ENCODE measurements around the gene PRRC2A. TPM values are rescaled to one million over a fixed set of nuclear protein-coding genes. Genes with fewer than 3 reads are reported as not detected.
A peak's percentile ranks its signal among the peaks of the same experiment; 100 is the strongest.

Gene PRRC2A
- polyA plus RNA-seq (ENCODE audit: insufficient read length in 3 of 3): 100 to 1,000 TPM; 209 to 221 (median 210) TPM
- long read RNA-seq, donor 1, partial matches to known transcripts: 18 of 23 reads
- long read RNA-seq, donor 1, other reads (novel, unspliced or antisense): 0 of 23 reads
- long read RNA-seq, donor 2, full-length matches to known transcripts: 3 of 56 reads
- long read RNA-seq, donor 2, partial matches to known transcripts: 53 of 56 reads
- long read RNA-seq, donor 2, other reads (novel, unspliced or antisense): 0 of 56 reads
- long read RNA-seq, donor 3, partial matches to known transcripts: 83 of 87 reads
- long read RNA-seq, donor 3, other reads (novel, unspliced or antisense): 0 of 87 reads
- long read RNA-seq, donor 4, partial matches to known transcripts: 25 of 29 reads
- long read RNA-seq, donor 4, other reads (novel, unspliced or antisense): 0 of 29 reads
- long read RNA-seq, donor 5, partial matches to known transcripts: 43 of 45 reads
- long read RNA-seq, donor 5, other reads (novel, unspliced or antisense): 0 of 45 reads
- long read RNA-seq, donor 6, full-length matches to known transcripts: 9 of 250 reads
- long read RNA-seq, donor 6, partial matches to known transcripts: 241 of 250 reads
- long read RNA-seq, donor 6, other reads (novel, unspliced or antisense): 0 of 250 reads
- long read RNA-seq, donor 7, partial matches to known transcripts: 219 of 260 reads
- long read RNA-seq, donor 7, other reads (novel, unspliced or antisense): 31 of 260 reads
- long read RNA-seq, donor 8, full-length matches to known transcripts: 5 of 36 reads
- long read RNA-seq, donor 8, partial matches to known transcripts: 31 of 36 reads
- long read RNA-seq, donor 8, other reads (novel, unspliced or antisense): 0 of 36 reads
- long read RNA-seq, donor 9, partial matches to known transcripts: 136 of 141 reads
- long read RNA-seq, donor 9, other reads (novel, unspliced or antisense): 0 of 141 reads
- long read RNA-seq, donor 10, full-length matches to known transcripts: 8 of 275 reads
- long read RNA-seq, donor 10, partial matches to known transcripts: 267 of 275 reads
- long read RNA-seq, donor 10, other reads (novel, unspliced or antisense): 0 of 275 reads
- long read RNA-seq, donor 11, partial matches to known transcripts: 97 of 102 reads
- long read RNA-seq, donor 11, other reads (novel, unspliced or antisense): 0 of 102 reads
- long read RNA-seq, donor 12, full-length matches to known transcripts: 12 of 792 reads
- long read RNA-seq, donor 12, partial matches to known transcripts: 728 of 792 reads
- long read RNA-seq, donor 12, other reads (novel, unspliced or antisense): 52 of 792 reads
- long read RNA-seq, donor 13, partial matches to known transcripts: 157 of 204 reads
- long read RNA-seq, donor 13, other reads (novel, unspliced or antisense): 38 of 204 reads
- long read RNA-seq, donor 14, transcript PRRC2A-209 (3 exons, 719 nt): major isoform, 8 of 606 reads
- long read RNA-seq, donor 14, partial matches to known transcripts: 593 of 606 reads
- long read RNA-seq, donor 14, other reads (novel, unspliced or antisense): 0 of 606 reads
- long read RNA-seq, donor 15, full-length matches to known transcripts: 5 of 110 reads
- long read RNA-seq, donor 15, partial matches to known transcripts: 105 of 110 reads
- long read RNA-seq, donor 15, other reads (novel, unspliced or antisense): 0 of 110 reads
- long read RNA-seq, donor 16, partial matches to known transcripts: 183 of 194 reads
- long read RNA-seq, donor 16, other reads (novel, unspliced or antisense): 6 of 194 reads

GRCh38 chr6:31620586-31621319 lies at the start of gene PRRC2A:
Gene PRRC2A (plus strand): TSS chr6:31620715. CDS start chr6:31622790, 2,075 bp downstream.
- peak; percentile 75 for DNase-seq

- no peak for DNase-seq
Measured at GRCh38 chr6:31572041-31572911, 48.2 kb upstream of the PRRC2A start, which contains the start of gene LTA. Gene LTA (plus strand): TSS chr6:31572289. CDS start chr6:31572743, 454 bp downstream.

DNA sequence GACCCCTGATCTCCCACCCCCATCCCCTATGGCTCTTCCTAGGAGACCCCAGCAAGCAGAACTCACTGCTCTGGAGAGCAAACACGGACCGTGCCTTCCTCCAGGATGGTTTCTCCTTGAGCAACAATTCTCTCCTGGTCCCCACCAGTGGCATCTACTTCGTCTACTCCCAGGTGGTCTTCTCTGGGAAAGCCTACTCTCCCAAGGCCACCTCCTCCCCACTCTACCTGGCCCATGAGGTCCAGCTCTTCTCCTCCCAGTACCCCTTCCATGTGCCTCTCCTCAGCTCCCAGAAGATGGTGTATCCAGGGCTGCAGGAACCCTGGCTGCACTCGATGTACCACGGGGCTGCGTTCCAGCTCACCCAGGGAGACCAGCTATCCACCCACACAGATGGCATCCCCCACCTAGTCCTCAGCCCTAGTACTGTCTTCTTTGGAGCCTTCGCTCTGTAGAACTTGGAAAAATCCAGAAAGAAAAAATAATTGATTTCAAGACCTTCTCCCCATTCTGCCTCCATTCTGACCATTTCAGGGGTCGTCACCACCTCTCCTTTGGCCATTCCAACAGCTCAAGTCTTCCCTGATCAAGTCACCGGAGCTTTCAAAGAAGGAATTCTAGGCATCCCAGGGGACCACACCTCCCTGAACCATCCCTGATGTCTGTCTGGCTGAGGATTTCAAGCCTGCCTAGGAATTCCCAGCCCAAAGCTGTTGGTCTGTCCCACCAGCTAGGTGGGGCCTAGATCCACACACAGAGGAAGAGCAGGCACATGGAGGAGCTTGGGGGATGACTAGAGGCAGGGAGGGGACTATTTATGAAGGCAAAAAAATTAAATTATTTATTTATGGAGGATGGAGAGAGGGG lies 47.0 kb upstream of the PRRC2A start:
- DNase-seq: no peak

- no peak for DNase-seq
Measured at GRCh38 chr6:31574106-31575061, 46.1 kb upstream of the PRRC2A start.

- no peak for DNase-seq
Measured at GRCh38 chr6:31575335-31575901, 45.1 kb upstream of the PRRC2A start, which contains the start of gene TNF. Gene TNF (plus strand): TSS chr6:31575565. CDS start chr6:31575742, 177 bp downstream.

DNA sequence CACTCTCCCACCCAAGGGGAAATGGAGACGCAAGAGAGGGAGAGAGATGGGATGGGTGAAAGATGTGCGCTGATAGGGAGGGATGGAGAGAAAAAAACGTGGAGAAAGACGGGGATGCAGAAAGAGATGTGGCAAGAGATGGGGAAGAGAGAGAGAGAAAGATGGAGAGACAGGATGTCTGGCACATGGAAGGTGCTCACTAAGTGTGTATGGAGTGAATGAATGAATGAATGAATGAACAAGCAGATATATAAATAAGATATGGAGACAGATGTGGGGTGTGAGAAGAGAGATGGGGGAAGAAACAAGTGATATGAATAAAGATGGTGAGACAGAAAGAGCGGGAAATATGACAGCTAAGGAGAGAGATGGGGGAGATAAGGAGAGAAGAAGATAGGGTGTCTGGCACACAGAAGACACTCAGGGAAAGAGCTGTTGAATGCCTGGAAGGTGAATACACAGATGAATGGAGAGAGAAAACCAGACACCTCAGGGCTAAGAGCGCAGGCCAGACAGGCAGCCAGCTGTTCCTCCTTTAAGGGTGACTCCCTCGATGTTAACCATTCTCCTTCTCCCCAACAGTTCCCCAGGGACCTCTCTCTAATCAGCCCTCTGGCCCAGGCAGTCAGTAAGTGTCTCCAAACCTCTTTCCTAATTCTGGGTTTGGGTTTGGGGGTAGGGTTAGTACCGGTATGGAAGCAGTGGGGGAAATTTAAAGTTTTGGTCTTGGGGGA lies 44.4 kb upstream of the PRRC2A start:
- DNase-seq: no peak

DNA sequence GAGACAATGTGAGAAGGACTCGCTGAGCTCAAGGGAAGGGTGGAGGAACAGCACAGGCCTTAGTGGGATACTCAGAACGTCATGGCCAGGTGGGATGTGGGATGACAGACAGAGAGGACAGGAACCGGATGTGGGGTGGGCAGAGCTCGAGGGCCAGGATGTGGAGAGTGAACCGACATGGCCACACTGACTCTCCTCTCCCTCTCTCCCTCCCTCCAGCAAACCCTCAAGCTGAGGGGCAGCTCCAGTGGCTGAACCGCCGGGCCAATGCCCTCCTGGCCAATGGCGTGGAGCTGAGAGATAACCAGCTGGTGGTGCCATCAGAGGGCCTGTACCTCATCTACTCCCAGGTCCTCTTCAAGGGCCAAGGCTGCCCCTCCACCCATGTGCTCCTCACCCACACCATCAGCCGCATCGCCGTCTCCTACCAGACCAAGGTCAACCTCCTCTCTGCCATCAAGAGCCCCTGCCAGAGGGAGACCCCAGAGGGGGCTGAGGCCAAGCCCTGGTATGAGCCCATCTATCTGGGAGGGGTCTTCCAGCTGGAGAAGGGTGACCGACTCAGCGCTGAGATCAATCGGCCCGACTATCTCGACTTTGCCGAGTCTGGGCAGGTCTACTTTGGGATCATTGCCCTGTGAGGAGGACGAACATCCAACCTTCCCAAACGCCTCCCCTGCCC lies 43.5 kb upstream of the PRRC2A start:
- no peak for DNase-seq

DNA sequence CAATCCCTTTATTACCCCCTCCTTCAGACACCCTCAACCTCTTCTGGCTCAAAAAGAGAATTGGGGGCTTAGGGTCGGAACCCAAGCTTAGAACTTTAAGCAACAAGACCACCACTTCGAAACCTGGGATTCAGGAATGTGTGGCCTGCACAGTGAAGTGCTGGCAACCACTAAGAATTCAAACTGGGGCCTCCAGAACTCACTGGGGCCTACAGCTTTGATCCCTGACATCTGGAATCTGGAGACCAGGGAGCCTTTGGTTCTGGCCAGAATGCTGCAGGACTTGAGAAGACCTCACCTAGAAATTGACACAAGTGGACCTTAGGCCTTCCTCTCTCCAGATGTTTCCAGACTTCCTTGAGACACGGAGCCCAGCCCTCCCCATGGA lies 42.9 kb upstream of the PRRC2A start:
- no peak for DNase-seq

DNA sequence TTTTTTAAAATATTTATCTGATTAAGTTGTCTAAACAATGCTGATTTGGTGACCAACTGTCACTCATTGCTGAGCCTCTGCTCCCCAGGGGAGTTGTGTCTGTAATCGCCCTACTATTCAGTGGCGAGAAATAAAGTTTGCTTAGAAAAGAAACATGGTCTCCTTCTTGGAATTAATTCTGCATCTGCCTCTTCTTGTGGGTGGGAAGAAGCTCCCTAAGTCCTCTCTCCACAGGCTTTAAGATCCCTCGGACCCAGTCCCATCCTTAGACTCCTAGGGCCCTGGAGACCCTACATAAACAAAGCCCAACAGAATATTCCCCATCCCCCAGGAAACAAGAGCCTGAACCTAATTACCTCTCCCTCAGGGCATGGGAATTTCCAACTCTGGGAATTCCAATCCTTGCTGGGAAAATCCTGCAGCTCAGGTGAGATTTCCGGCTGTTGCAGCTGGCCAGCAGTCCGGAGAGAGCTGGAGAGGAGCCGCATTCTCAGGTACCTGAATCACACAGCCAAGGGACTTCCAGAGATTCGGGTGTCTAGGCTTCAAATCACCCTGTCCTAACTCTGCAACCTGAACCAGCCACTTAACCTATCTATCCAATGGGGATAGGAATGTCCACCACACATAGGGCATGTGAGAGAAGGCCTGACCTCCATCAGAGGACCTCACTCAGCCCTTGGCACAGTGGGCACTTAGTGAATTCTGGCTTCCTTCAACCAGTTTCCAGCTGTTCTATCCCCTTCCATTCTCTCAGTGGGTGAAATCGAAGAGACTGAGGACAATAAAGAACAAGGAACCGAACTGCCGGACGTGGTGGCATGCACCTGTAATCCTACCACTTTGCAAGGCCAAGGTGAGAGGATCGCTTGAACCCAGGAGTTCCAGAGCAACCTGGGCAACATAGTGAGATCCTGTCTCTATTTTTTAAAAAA lies 42.1 kb upstream of the PRRC2A start:
- DNase-seq: no peak

DNA sequence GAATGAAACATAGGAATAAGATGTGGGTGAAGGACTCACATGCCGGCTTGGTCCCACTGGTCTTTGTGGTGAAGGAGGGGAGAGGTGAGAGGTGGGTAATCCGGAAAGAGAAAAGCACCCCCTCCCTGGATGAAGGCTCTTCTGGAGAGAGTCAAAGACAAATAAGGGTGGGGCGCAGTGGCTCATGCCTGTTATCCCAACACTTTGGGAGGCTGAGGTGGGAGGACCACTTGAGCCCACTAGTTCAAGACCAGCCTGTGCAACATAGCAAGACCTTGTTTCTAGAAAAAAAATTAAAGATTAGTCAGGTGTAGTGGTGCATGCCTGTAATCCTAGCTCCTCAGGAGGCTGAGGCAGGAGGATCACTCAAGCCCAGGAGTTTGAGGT lies 41.4 kb upstream of the PRRC2A start:
- DNase-seq: no peak

- no peak for DNase-seq
Measured at GRCh38 chr6:31579546-31580437, 40.7 kb upstream of the PRRC2A start.

GRCh38 chr6:31580438-31580740 lies 40.1 kb upstream of the PRRC2A start:
- DNase-seq: no peak
